Cardiac muscle cell (in vitro differentiated cells and primary cell): ENCODE measurements around the gene SPAG16. TPM values are rescaled to one million over a fixed set of nuclear protein-coding genes. Genes with fewer than 3 reads are reported as not detected.

Source experiments
- DNase-seq, 2 donors: peaks; one replicate each; pipeline versions ENCODE4 v3.0.0 to v3.0.0-alpha.2; 2010 to 2017; ENCODE audit warnings: low read depth in 1 of 2, low spot score in 1 of 2
- H3K27ac ChIP-seq: fragments of 200-600 bp; sonication (generic); 2 replicates; pipeline ENCODE4 v1.5.1; 2016
- H3K27me3 ChIP-seq: fragments of 200-600 bp; sonication (generic); 2 replicates; pipeline ENCODE4 v1.6.0; 2016; ENCODE audit warnings: control low read depth
- H3K36me3 ChIP-seq: fragments of 200-600 bp; sonication (generic); 2 replicates; pipeline ENCODE4 v1.5.1; 2016; ENCODE audit warnings: control low read depth
- H3K4me1 ChIP-seq: fragments of 200-600 bp; sonication (generic); 2 replicates; pipeline ENCODE4 v1.8.1; 2017; ENCODE audit warnings: low read depth, mild to moderate bottlenecking, mixed run types
- H3K4me3 ChIP-seq: fragments of 200-600 bp; sonication (generic); 2 replicates; pipeline ENCODE4 v1.5.1; 2016; ENCODE audit warnings: mild to moderate bottlenecking
- H3K9me3 ChIP-seq: fragments of 200-600 bp; sonication (generic); 2 replicates; pipeline ENCODE4 v1.5.1; 2017; ENCODE audit warnings: low read depth, mild to moderate bottlenecking, control low read depth
- polyA plus RNA-seq: library from polyadenylated mRNA; unstranded; fragments of >200 nt; fragmentation: Nextera tagmentation; extraction: Ambion mirVana; gene quantifications from 2 replicates; pipeline ENCODE4 v1.2.1, GENCODE V29; 2016
- total RNA-seq: library from RNA; depleted of rRNA; stranded (reverse); fragments of >200 nt; gene quantifications from 2 replicates; pipeline ENCODE4 v1.2.3, GENCODE V29; 2016
- TF ChIP-seq, protein P1 (sequence below): IDR thresholded peaks from 2 replicates; pipeline ENCODE4 v1.5.1; 2012; ENCODE audit warnings: low read depth, mild to moderate bottlenecking, low read length

Gene SPAG16
- total and polyA plus RNA-seq, 2 experiments from 2014 or later, result 32.8 to 57.9 TPM

DNA sequence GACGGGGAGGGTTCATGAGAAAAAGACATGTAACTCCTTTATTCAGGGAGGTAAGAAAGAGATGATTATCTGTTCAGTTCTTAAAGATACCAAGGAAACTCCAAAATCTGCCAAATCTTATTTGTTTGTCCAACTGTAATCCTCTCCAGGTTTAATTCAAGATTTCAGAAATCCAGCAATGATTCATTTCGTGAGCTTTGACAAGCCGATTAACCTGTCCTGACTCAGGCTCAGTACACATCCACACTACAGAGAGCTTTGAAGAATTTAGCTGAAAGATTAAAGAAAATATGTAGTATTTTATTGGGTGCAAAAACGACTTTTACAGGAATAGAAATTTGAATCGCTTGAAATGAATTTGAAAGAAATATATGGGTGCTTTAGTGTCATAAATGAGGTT is 1.1 kb downstream of the SPAG16 start:
- Histone ChIP-seq H3K27me3 (no peaks in the 10 kb centered on the region), H3K9me3 (no peaks in the 10 kb centered on the region), H3K4me1 (peaks cover 4% of the 10 kb centered on the region), H3K27ac (no peak overlapping the region), H3K4me3 (peak overlapping the region; percentile 85), H3K36me3 (no peaks in the 10 kb centered on the region)
- DNase-seq, result no peak
- TF ChIP-seq, protein P1, sequence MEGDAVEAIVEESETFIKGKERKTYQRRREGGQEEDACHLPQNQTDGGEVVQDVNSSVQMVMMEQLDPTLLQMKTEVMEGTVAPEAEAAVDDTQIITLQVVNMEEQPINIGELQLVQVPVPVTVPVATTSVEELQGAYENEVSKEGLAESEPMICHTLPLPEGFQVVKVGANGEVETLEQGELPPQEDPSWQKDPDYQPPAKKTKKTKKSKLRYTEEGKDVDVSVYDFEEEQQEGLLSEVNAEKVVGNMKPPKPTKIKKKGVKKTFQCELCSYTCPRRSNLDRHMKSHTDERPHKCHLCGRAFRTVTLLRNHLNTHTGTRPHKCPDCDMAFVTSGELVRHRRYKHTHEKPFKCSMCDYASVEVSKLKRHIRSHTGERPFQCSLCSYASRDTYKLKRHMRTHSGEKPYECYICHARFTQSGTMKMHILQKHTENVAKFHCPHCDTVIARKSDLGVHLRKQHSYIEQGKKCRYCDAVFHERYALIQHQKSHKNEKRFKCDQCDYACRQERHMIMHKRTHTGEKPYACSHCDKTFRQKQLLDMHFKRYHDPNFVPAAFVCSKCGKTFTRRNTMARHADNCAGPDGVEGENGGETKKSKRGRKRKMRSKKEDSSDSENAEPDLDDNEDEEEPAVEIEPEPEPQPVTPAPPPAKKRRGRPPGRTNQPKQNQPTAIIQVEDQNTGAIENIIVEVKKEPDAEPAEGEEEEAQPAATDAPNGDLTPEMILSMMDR, result no peak

DNA sequence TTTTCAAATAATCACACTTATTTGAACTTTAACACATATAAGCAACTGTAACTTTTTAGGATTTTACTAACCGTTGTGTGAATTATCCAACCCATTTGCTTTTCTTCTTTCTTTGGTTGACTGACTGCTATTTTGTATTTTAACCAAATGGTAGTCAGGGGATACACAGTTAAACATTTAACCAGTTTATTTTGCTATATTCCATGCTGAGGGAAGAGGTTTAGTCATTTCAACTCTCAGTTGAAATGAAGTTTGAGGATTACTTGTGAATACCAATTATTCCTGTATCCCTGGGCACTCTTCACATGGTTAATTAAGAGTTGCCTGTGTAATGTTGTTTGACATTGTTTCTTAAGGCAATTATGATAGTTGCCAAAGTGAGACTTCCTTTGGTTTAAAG is 1.9 kb downstream of the SPAG16 start:
- Histone ChIP-seq H3K4me1 (peaks cover 4% of the 10 kb centered on the region), H3K4me3 (no peak overlapping the region), H3K27me3 (no peaks in the 10 kb centered on the region), H3K9me3 (no peaks in the 10 kb centered on the region), H3K36me3 (no peaks in the 10 kb centered on the region), H3K27ac (no peak overlapping the region)
- TF ChIP-seq, protein P1, result no peak
- no peak for DNase-seq

DNA sequence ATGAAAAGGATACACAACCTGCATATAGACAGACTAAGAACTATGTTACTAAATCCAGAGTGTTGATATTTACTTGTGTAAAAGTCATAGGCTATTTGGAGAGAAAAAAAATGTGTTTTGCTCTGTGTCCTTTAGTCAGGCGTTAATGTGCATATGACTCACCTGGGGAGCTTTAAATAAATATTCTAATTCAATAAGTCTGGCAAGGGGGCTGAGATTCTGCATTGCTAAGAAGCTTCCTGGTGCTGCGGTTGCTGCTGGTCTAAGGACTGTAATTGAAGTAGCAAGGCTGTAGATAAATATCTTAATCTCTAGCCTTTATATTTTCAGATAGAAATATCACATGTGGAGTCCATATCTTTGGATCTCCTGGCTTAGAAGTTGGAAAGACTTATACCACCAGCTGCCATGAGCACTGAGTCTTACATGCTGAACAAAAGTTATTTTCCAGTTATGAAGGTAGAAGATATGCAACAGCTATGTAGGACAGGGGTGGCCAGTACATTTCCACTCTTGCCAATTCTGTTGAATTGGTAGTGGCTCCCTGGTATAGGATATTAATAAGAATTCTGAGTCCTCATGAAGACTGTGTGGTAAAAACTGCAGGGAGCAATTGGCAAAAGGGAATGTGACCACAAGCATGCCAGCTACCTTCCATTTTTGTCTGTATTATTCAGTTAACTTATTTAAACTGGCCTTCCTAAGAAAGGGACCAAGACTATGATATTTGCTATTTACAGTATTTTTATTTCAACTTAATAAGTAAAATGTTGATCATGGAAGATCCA is 4.8 kb downstream of the SPAG16 start:
- no peaks in the 10 kb centered on the region for H3K9me3 ChIP-seq
- H3K27ac ChIP-seq, result no peak overlapping the region
- TF ChIP-seq, protein P1, result no peak
- H3K4me1 ChIP-seq, result peaks cover 4% of the 10 kb centered on the region
- DNase-seq, result no peak
- no peaks in the 10 kb centered on the region for H3K27me3 ChIP-seq
- H3K4me3 ChIP-seq, result no peak overlapping the region
- no peaks in the 10 kb centered on the region for H3K36me3 ChIP-seq

DNA sequence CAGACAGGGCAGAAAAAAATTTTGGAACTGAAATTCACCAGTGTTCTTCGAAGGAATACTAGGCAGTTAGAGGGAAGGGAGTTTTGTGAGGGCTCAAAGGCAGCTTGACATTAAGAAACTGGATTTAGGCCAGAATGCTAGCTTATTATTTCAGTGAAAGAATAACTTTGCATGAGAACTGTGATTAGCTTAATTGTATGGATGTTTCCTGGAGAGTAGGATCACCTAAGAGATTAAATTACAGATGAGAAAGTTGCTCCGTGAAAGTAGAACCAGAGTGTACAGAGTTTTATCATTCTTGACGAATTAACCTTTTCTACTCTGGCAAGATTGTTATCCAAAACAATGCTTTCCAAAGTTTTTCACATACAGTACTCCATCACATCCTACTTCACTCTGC is 6.2 kb downstream of the SPAG16 start:
- no peak for DNase-seq
- no peaks in the 10 kb centered on the region for H3K9me3 ChIP-seq

DNA sequence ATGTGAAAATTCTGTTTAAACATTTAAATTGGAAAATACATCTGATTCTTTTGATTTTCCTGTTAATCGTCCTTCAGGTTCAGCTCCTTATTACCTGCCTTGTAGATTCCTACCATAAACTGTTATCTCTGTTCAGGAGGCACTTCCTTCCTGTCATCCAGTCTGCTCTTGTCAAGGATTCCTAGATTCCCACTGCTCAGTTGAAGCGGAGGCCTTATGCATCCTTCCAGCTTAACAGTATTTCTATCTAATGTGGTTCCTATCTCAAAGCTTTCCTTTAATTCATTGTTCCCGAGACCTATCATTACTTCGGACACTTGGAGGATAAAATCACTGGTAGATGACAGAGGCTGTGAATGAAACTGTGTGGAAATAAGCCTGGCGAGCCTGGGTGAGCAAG is 12.0 kb downstream of the SPAG16 start:
- no peak overlapping the region for H3K4me3 ChIP-seq
- no peak overlapping the region for H3K27ac ChIP-seq
- TF ChIP-seq, protein P1, result no peak
- peaks cover 20% of the 10 kb centered on the region for H3K36me3 ChIP-seq
- H3K4me1 ChIP-seq, result no peaks in the 10 kb centered on the region
- no peaks in the 10 kb centered on the region for H3K9me3 ChIP-seq
- H3K27me3 ChIP-seq, result no peaks in the 10 kb centered on the region
- DNase-seq, result no peak

More for the DNA sequence above, 6.2 kb downstream of the SPAG16 start:
- TF ChIP-seq, protein P1, result no peak
- H3K27ac ChIP-seq, result no peak overlapping the region
- peaks cover under 1% of the 10 kb centered on the region for H3K4me1 ChIP-seq
- no peaks in the 10 kb centered on the region for H3K36me3 ChIP-seq
- H3K27me3 ChIP-seq, result no peaks in the 10 kb centered on the region
- H3K4me3 ChIP-seq, result no peak overlapping the region
